ENCODE measurements around the gene VIT.

VIT gene

DNA sequence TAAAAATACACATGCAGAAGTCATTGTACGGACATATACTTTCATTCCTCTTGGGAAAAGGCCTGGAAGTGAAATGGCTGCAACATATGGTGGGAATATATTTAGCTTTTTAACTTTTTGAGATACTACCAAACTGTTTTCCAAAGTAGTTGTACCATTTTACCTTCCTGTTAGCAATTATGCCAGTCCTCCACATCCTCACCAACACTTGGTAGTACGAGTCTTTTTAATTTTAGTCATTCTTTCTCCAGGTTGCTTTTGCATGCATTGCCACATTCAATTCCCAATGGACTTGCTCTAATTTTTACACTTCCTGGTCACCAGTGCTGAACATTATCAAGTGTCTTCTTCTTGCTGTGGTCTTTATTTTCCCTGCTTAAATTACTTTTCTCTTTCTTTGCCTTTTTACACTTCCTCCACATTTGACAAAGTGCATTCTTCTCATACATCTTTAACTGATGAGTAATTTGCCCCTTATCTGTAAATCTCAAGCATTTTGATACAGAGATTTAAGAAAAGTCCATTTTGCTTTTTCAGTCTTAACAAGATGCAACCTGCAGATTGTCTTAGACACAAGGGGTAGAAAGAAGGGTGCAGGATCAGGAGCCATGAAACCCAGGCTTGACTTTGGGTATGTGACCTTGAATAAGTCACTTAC is 14.5 kb downstream of the VIT start:
- DNase-seq (ENCODE audit: low spot score) = no peak

DNA sequence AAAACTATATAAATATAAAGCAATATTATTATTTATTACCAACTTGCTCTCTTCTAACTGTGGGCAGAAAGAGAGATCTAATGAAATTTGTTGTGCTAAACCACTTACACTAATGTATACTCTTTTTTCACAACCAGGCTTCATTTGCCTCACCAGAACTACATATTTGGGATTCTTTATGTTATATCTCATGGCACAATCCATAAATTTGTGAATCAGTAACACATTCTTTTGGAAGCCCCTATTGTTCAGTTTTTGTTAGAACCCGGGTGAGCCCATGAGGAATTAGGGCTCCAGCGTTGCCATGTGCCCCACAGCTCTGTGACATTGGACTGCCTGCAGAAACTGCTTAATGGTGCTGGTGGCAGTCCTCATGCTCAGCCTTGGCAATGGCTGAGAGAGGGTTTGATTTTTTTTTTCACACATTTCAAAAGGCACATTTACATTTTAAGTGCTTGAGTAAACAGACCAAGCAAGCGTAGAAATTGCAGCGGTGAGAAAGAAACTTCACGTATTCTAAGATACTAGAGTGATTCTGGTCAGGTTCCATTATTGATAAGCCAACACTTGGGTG is 15.3 kb downstream of the VIT start:
- no peak for DNase-seq (ENCODE audit: low spot score)

DNA sequence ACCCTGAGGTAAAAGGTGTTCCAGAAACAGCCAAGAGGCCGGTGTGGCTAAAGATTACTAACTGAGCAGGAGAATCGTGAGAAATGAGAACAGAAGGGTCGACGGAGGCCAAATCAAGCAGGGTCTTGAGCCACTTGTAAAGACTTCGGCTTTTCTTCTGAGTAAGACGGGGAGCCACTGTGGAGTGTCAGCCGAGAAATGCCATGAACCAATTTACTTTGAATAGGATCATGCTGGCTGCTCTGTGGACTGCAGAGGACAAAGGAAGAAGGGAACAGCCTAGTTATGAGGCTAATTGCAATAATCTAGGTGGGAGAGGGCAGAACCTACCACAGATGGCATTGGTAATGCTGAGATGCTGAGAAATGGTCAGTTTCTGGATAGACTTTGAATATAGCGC is 16.8 kb downstream of the VIT start:
- DNase-seq (ENCODE audit: low spot score) = no peak

DNA sequence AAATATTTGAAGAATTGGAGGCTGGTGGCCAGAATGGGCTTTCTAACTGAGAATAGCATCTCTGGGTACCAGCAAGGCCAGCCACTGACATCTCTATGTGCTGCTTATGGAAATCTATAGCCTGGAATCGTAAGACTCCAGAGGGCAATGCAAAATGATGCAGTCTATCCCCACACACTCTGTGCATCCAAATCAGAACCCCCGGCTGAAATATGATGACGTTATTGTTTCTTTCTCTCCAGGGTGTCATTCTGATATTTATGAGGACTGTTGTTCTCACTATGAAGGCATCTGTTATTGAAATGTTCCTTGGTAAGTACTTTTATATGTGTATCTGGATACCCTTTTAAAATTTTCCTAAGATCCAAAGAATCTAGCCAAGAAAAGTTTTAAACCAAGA is 19.6 kb downstream of the VIT start:
- DNase-seq (ENCODE audit: low spot score) = no peak

DNA sequence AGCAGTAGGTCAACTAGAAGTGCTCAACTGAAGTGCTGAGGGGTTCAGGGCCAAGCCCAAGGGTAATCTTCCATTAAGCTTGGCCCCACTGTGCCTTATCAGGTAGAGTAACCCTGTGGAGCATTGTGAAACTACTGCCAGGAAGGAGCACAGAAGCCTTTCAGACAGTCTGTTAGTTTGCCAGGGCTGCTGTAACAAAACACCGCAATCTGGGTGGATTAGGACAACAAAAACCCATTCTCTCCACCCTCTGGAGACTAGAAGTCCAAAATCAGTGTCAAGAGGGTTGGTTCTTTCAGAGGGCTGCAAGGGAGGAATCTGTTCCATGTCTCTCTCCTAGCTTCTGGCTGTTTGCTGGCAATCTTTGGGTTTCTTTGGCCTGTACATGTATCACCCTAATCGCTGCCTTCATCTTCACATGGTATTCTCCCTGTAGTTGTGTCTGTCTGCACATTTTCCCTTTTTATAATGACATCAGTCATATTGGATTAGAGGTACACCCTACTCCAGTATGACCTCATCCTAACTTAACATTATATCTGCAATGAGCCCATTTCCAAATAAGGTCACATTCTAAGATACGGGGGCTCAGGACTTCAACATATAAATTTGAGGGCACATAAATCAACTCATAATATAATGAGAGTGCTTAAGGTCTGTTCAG is 21.2 kb downstream of the VIT start:
- no peak for DNase-seq (ENCODE audit: low spot score)

DNA sequence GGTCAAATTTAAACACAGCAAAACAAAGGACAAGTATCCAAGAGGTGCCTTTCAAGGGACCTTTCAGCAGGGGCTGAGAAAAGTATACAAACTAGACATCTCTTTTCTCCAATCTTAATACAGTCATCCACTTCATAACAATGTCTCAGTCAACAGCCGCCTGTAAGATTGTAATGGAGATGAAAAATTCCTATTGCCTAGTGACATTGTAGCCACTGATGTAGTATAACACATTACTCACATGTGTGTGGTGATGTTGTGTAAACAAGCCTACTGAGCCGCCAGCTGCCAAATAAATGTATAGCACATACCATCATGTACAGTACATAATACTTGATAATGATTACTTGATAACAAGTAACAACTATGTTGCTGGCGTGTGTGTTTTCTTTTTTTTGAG is 31.0 kb downstream of the VIT start:
- no peak for DNase-seq (ENCODE audit: low spot score)

DNA sequence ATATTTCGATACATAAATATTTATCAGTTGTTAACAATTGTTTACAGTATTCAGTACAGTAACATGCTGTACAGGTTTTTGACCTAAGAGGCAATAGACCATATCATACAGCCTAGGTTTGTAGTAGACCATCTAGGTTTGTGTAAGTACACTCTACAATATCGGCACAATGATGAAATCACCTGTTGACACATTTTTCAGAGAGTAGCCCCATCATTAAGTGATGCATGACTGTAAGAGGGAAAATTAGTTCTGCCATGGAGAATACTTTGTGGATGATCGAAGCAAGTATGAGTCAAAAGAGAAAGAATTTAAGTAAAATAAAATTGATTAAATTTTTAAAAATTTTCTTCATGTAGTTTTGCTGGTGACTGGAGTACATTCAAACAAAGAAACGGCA is 32.6 kb downstream of the VIT start:
- no peak for DNase-seq (ENCODE audit: low spot score)

DNA sequence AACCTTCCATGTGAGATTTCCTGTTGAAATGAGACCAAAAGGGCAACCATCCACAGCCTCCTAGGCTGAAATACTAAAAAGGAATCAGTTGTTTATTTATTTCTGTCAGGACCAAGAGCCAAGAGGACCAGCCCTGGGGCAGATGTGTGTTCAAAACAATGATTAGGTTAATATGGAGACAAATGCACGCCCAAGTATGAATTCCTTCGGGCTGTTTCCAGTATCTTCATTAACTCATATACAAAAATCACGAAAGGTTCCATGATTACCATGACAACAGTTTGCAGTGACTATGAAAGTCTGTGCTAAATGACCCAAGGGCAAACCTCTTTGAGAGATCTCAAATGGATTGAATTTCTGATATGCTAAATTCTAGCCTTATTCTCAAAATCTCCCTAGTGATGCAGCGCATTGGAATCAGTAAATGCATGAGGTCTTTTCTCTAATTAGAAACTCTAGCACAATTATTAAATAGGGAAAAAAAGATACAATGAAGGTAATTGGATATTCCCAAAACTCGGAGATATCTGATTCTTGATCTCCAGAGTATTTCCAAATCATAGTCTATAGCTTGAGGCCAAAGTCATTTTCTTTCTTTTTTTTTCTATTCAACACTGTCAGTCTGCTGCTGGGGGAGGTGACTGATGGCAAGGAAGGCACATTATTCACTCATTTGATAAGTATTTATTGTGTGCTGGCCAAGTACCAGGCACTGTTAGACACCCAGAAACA is 35.6 kb downstream of the VIT start:
- DNase-seq (ENCODE audit: low spot score) = no peak

DNA sequence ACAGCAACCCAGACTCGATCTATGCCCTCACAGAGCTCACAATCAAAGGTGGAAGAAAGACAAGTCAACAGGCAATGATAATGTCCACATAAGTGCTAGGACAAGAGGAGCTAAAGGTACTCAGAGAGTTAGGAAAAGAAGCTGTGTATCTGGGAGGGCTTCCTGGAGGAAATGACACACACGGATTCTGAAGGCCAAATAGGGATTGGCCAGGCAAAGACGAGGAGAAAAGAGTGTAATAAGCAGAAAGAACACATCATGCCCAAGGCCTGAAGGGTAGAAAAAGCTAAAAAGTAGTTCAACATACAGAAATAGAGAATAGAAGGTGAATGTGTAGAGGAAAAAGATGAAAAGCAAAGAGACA is 36.1 kb downstream of the VIT start:
- no peak for DNase-seq (ENCODE audit: low spot score)

DNA sequence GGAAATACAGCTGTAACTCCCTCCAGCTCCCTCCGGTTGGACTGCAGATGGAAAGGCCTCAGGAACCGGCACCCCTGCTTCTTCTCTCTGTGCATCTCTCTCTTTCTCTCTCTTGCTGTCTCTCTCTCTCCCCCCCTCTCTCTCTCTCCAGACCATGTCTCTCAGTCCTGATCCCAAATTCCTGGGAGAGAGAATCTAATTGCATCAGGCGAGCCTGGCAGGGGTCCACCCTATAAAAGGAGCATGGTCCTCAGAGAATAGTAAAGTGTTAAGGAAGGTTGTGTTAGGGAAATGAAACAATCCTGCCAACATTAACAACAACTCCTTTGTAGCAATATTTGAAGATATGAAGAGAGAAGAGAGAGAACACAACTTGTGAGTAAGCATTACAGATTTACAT is 36.7 kb downstream of the VIT start:
- no peak for DNase-seq (ENCODE audit: low spot score)

DNA sequence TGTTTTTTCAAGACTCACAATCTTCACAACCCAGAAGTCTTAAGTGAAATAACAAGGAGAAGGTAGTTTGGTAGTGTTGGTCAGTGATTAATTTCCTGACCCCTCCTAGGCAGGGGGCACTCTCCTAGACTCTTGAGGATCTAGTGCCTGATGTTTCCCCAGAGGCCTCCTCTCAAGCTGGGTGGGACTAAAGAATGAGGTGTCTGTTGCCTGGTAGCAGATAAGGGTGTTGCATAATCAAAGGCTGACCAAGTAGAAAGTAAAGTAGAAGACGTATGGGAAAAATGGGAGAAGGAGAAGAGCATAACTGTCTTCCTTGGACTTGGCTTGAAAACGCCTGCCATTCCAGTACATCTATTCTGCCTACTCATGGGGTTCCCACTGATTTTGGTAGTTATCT is 37.8 kb downstream of the VIT start:
- DNase-seq (ENCODE audit: low spot score) = no peak

DNA sequence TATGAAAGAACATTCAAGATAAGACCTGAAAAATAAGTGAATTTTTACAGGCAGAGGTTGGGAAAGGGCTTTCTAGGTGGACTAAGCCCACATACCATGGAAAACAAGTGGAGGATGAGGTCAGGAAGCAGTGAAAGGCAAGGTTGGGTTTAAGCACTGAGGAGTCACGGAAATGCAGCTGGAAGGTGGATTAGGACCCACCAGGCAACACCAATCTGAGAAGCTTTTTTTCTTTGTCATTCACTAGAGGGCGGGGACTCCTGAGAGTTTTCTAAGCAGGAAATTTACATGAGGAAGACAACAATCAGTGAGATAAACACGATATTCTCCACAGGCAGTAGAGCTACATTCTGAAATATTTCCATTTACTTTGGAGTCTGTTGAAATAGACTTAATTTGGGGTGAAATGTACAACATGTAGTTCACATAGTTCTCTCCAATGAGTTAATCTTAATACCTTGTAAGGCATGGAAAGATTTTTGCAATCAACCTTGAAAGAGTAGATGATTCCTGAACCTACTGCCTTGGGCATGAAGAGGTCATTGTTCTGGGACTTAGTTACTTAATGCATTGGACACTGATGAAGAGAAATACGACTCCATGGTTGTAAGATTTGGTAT is 40.7 kb downstream of the VIT start:
- no peak for DNase-seq (ENCODE audit: low spot score)

DNA sequence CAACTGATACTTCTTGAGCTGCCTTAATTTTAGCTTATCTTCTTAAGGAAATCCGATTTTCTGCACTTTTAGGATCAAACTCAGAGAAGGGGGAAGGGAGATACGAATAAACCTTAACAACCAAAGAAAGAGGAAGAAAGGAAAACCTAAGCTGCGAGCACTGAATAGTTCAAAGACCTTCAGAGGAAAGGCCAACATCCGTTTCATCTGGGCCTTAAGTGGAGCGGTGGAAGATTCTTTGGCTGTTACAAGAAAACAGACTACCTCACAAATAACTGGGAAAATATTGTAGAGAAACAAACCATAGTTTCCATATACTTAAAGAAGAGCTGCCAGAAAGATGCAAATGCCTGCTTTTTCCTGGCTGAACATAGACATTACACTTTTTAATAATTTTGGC is 43.6 kb downstream of the VIT start:
- no peak for DNase-seq (ENCODE audit: low spot score)

DNA sequence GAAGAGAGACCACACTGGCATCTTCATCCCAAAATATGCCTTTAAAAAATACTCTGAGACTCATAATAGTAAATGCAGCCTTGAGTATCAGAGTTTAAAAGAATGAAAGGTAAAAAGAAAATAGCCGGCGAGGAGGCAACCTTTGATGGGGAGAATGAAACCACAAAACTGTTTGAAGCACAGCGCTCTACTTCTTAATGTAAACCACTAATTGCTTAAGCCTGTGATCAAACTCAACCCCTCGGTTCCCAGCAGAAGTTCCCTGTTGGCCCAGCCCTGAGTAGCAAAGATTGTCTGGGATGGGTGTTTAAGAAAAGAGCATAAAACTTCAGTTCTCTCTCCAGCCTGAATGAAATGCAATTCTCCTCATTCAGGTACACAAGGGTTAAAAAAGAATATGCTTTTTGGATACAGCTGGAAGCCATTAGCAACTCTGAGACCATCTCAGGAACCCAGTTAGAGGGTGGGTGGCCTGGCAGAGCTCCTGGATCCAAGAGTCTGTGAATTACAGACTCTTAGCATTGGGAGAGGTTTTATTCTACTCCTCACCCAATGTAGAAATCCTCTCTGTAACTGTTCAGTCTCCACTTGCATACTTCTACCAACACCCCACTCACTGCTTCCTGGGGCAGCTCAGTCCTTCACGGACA is 44.8 kb downstream of the VIT start:
- no peak for DNase-seq (ENCODE audit: low spot score)

DNA sequence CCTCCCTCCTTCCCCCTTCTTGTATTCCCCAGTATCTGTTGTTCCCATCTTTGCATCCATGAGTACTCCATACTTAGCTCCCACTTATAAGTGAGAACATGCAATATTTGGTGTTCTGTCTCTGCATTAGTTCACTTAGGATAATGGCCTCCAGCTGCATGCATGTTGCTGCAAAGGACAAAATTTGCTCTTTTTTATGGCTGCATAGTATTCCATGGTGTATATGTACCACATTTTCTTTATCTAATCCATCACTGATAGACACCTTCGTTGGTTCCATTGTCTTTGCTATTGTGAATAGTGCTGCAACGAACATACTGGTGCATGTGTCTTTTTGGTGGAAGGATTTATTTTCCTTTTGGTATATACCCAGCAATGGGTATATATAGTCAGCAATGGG is 47.4 kb downstream of the VIT start:
- DNase-seq (ENCODE audit: low spot score) = no peak

DNA sequence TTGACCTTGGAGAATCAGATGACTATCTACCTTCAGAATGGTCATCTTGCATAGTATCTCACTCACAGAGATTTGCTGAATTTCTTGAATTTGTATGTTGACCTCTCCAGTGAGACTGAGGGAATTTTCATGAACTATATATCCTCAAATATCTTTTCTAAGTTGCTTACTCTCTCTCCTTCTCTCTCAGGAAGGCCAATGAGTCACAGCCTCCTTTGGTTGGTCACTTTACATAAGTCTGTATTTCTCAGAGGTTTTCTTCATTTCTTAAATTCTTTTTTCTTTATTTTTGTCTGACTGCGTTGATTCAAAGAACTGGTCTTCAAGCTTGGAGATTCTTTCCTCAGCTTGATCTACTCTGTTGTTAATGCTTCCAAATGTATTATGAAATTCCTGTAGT is 51.7 kb downstream of the VIT start:
- no peak for DNase-seq (ENCODE audit: low spot score)

DNA sequence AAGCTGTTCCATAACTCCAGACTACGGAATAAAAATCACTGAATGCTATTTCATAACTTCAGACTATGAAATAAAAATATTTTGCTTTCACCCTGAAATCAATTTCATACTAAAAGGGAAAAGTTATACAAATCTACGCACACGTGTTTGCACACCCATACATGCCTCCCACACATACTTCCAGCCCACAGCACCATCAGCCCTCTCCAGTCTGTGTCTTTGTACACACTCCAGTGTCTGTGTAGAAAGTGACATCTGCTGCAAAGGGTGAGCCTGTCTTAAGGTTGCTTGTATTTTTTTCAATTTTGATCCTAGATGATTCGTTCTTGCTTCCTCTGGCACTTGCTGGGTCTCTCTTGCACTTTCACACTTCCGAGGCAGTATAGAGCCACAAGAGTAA is 53.6 kb downstream of the VIT start:
- DNase-seq (ENCODE audit: low spot score) = no peak

DNA sequence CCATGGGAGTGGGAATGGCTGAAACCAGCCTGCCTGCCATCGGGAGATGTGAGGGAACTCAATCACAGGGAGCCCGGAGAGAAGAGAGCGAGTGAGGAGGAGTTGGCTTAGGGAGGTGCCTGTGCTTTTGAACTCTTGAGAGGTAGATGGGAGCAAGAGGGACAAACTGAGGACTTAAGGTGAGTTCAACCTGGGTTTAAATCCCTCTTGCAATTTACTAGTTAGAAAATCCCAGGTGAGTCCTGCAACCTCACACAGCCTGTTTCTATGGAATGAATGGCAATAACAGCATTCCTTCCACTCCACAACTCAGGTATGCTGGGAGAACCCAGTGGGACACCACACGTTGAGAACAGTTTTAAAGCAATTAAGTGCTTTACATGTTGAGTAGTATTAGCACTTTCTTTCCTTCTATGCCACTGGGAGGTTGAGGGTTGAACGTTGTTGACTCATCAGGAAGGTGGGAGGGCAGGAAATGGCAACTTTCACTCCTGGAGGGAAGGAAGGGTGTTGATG is 57.3 kb downstream of the VIT start:
- DNase-seq (ENCODE audit: low spot score) = no peak

DNA sequence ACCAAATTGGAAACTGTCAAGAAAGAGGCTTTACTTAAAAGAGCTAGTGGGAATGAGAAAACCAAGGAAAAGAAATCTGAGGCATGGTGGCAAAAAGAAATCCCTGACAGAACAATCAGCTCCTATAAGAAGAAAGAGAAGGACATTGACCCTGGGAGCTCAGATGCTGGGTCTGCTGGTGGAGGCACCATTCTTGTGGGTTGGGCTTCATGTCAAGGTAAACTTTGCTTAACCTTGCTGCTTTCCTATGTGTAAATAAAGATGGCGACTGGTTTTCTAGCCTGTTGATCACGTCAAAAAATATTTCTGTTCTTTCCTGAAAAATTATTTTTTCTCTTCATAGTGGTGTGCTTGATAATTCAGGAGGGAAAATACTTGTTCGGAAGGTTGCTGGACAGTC is 58.1 kb downstream of the VIT start:
- no peak for DNase-seq (ENCODE audit: low spot score)

DNA sequence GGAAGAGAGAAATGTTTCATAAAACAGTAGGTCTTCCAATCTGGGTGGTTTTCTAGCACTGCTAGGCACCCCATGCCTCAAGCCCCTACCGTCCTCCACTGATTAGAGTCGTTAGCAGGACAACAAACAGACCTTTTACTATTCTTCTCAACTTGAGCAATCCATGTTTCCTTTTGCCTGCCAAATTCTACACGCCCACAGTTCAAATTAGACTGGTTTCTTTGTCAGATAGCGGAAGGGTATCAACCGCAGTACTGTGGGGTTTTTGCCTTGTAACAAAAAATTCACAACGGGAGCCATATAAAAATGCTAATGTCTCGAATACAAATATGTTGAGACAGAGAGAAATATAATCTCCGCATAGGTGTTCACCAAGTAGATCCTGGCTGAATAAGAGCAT is 59.9 kb downstream of the VIT start:
- DNase-seq (ENCODE audit: low spot score) = no peak

DNA sequence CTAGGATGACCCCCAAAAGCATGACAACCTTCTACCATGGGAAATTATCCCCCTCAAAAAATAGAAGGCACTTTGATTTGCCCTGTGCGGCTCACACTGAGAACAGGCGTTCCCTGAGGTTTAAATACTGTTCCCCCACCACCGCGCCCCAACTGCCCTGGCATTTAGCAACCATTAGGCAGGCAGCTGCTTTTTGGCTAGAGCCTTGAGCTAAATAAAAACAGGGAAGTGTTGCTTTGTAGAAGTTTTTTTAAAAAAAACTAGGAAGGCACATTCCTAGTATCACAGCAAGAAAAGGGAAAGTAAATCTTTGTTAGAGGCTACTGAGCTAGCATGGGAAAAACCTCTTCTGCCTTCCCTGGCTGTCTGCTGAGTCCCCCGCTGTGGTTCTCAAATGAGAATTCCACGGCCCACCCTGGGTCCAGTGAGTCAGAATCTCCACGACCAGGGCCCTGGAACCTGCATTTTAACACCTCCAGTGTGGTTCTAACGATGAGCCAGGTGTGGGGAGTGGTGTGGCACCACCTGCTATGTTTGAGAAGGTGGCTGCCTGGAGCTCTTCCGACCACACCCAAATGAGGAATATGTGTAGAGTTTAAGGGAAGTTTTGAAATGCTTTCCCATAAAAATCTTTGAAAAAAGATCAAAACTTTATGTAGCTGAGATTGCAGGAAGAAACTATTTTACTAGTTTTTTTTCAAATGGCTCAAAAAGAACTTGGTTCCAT is 66.4 kb downstream of the VIT start:
- no peak for DNase-seq (ENCODE audit: low spot score)

Measured in globus pallidus (tissue), 1 donor.